Breast epithelium (tissue), 3 donors: ENCODE measurements around the gene CRELD2.

Source experiments
- POLR2A ChIP-seq: fragments of 450-650 bp; IDR thresholded peaks from one replicate; pipeline ENCODE4 v1.6.1; 2016; ENCODE audit warnings: antibody characterized with exemption, mild to moderate bottlenecking, moderate library complexity
- POLR2AphosphoS5 ChIP-seq, 3 donors: sonication (generic); formaldehyde crosslinking; IDR thresholded peaks; one replicate each; pipeline ENCODE4 v1.6.1; 2017; ENCODE audit warnings: antibody characterized with exemption in 3 of 3
- TF ChIP-seq, protein P1 (sequence below), 3 donors: fragments of 450-650 bp; IDR thresholded peaks; one replicate each; pipeline ENCODE4 v1.5.1; 2016 to 2017; ENCODE audit warnings: antibody characterized with exemption in 3 of 3, mild to moderate bottlenecking in 3 of 3, moderate library complexity in 3 of 3

GRCh38 chr22:49929211-49929979 lies 11.0 kb downstream of the CRELD2 start:
- TF ChIP-seq, protein P1, sequence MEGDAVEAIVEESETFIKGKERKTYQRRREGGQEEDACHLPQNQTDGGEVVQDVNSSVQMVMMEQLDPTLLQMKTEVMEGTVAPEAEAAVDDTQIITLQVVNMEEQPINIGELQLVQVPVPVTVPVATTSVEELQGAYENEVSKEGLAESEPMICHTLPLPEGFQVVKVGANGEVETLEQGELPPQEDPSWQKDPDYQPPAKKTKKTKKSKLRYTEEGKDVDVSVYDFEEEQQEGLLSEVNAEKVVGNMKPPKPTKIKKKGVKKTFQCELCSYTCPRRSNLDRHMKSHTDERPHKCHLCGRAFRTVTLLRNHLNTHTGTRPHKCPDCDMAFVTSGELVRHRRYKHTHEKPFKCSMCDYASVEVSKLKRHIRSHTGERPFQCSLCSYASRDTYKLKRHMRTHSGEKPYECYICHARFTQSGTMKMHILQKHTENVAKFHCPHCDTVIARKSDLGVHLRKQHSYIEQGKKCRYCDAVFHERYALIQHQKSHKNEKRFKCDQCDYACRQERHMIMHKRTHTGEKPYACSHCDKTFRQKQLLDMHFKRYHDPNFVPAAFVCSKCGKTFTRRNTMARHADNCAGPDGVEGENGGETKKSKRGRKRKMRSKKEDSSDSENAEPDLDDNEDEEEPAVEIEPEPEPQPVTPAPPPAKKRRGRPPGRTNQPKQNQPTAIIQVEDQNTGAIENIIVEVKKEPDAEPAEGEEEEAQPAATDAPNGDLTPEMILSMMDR (IDR thresholded peaks at IDR 0.05), result peak in 2 of 3 donors; percentile 22 to 94
- TF ChIP-seq POLR2A (no peak), POLR2AphosphoS5 (IDR thresholded peaks at IDR 0.05) (no peak)
